GM15510 (cell line): ENCODE results near the gene TNK2.

Experiments
- POLR2A ChIP-seq: IDR thresholded peaks from 3 replicates; pipeline ENCODE4 v1.6.1; 2011; ENCODE audit warnings: borderline replicate concordance; ENCODE audit not compliant: insufficient read length; ENCODE audit errors: extremely low read depth

The TNK2 gene

GRCh38 chr3:195823280-195823679 lies 85.1 kb downstream of the TNK2 start:
- TF ChIP-seq POLR2A = no peak

- TF ChIP-seq POLR2A = no peak
These were observed 86.1 kb downstream of the TNK2 start for GRCh38 chr3:195822131-195822696.

- no peak for TF ChIP-seq POLR2A
These were observed 86.8 kb downstream of the TNK2 start for GRCh38 chr3:195821403-195822130.

- no peak for TF ChIP-seq POLR2A
These were observed 87.5 kb downstream of the TNK2 start for GRCh38 chr3:195820901-195821300.

- TF ChIP-seq POLR2A = no peak
These were observed 88.2 kb downstream of the TNK2 start for GRCh38 chr3:195820186-195820585.

GRCh38 chr3:195818301-195818700 lies 90.0 kb downstream of the TNK2 start:
- no peak for TF ChIP-seq POLR2A

- TF ChIP-seq POLR2A = no peak
These were observed 90.7 kb downstream of the TNK2 start for GRCh38 chr3:195817578-195818135.

- no peak for TF ChIP-seq POLR2A
These were observed 93.1 kb downstream of the TNK2 start for GRCh38 chr3:195815169-195815771.

GRCh38 chr3:195813916-195814640 lies 94.3 kb downstream of the TNK2 start:
- no peak for TF ChIP-seq POLR2A
